HCT116 (cell line): ENCODE measurements around the gene SAMSN1. TPM values are rescaled to one million over a fixed set of nuclear protein-coding genes. Genes with fewer than 3 reads are reported as not detected.

Source experiments
- ATAC-seq: fragments of 200-7000 bp; cut with Tn5 transposase; 2 replicates; pipeline ENCODE4 v1.9.1; 2020; ENCODE audit warnings: mild to moderate bottlenecking, moderate library complexity
- BruUV-seq: library from RNA; stranded (reverse); fragments of 400-500 nt; replicated peaks from 2 replicates; lab custom pipeline; 2021; lab: Mats Ljungman, UMichigan
- CTCF ChIA-PET: fragments of 300-600 bp; sonication (Branson Sonifier 250); formaldehyde crosslinking; loops from one replicate; lab custom pipeline; 2021; ENCODE audit warnings: antibody characterized with exemption; lab: Charles Lee
- POLR2A ChIA-PET: fragments of 300-600, 350-600 bp; sonication (Branson Sonifier 250); formaldehyde crosslinking; loops from one replicate; lab custom pipeline; 2021; ENCODE audit warnings: antibody characterized with exemption; lab: Charles Lee
- RAD21 ChIA-PET, 2 experiments: fragments of 300-600 bp; sonication (Branson Sonifier 250); formaldehyde crosslinking; loops; one replicate each; lab custom pipeline; 2023; ENCODE audit warnings: low total read pairs in 2 of 2; ENCODE audit not compliant: uncharacterized antibody in 2 of 2, unreplicated experiment in 2 of 2, low non-redundant PET in 1 of 2; lab: Charles Lee
- DNase-seq: peaks from one replicate; pipeline ENCODE4 v3.0.0-alpha.2; 2010; ENCODE audit warnings: low read depth, low spot score
- H2AFZ ChIP-seq: fragments of 200-600 bp; shearing (Covaris generic), sonication (generic); 2 replicates; pipeline ENCODE4 v1.6.1; 2017; ENCODE audit warnings: low read depth, mixed run types, mixed read lengths, antibody characterized with exemption, low read length; ENCODE audit not compliant: poor library complexity, severe bottlenecking
- H3K27ac ChIP-seq: 2 replicates; pipeline ENCODE4 v1.5.1; 2012; ENCODE audit warnings: low read depth, low read length
- H3K27me3 ChIP-seq: fragments of 200-600 bp; sonication (generic); 2 replicates; pipeline ENCODE4 v1.6.1; 2016; ENCODE audit warnings: mixed run types, low read length, mixed read lengths; ENCODE audit not compliant: insufficient read depth
- H3K36me3 ChIP-seq, 2 experiments: fragments of 200-500 bp in 1 of 2; fragments of 200-600 bp in 1 of 2; sonication (Bioruptor generic) in 1 of 2; sonication (generic) in 1 of 2; 2 replicates each; pipeline versions ENCODE4 v1.5.1 to v1.6.1; 2014 to 2016; ENCODE audit warnings: low read length in 2 of 2, inconsistent platforms in 1 of 2, mixed read lengths in 1 of 2, mixed run types in 1 of 2; ENCODE audit not compliant: insufficient read depth in 2 of 2, control insufficient read depth in 1 of 2
- H3K4me1 ChIP-seq, 2 experiments: fragments of 200-600 bp in 1 of 2; sonication (generic) in 1 of 2; 2 replicates each; pipeline versions ENCODE4 v1.5.1 to v1.6.1; 2012 to 2017; ENCODE audit warnings: low read length in 2 of 2, inconsistent platforms in 1 of 2, mild to moderate bottlenecking in 1 of 2, mixed read lengths in 1 of 2, mixed run types in 1 of 2, moderate library complexity in 1 of 2; ENCODE audit not compliant: insufficient read depth in 2 of 2, control insufficient read depth in 1 of 2
- H3K4me2 ChIP-seq: fragments of 200-600 bp; sonication (generic); 2 replicates; pipeline ENCODE4 v1.6.1; 2017; ENCODE audit warnings: mixed run types, low read length, mixed read lengths
- H3K4me3 ChIP-seq, 2 experiments: fragments of 200-600 bp in 1 of 2; sonication (generic) in 1 of 2; replicated peaks in 1 of 2; 2 replicates each; pipeline ENCODE4 v1.5.1; 2011 to 2016; ENCODE audit warnings: low read length in 2 of 2, control low read depth in 1 of 2, low read depth in 1 of 2, mild to moderate bottlenecking in 1 of 2, mixed read lengths in 1 of 2, mixed run types in 1 of 2
- H3K79me2 ChIP-seq: fragments of 200-600 bp; sonication (generic); 2 replicates; pipeline ENCODE4 v1.6.1; 2017; ENCODE audit warnings: mild to moderate bottlenecking, mixed run types, low read length, moderate library complexity, mixed read lengths; ENCODE audit not compliant: insufficient read depth
- H3K9ac ChIP-seq: fragments of 200-600 bp; sonication (generic); 2 replicates; pipeline ENCODE4 v1.6.1; 2016; ENCODE audit warnings: low read length, mixed read lengths
- H3K9me2 ChIP-seq: fragments of 200-600 bp; sonication (generic), shearing (Covaris generic); 2 replicates; pipeline ENCODE4 v1.6.1; 2017; ENCODE audit warnings: mixed run types, mild to moderate bottlenecking, moderate library complexity; ENCODE audit not compliant: insufficient read depth
- H3K9me3 ChIP-seq, 2 experiments: fragments of 200-500 bp in 1 of 2; fragments of 200-600 bp in 1 of 2; sonication (Bioruptor generic) in 1 of 2; sonication (generic) in 1 of 2; 2 replicates each; pipeline ENCODE4 v1.6.1; 2014 to 2017; ENCODE audit warnings: low read length in 2 of 2, mixed read lengths in 2 of 2, inconsistent platforms in 1 of 2, low read depth in 1 of 2, mild to moderate bottlenecking in 1 of 2, mixed run types in 1 of 2, moderate library complexity in 1 of 2; ENCODE audit not compliant: control insufficient read depth in 1 of 2, insufficient read depth in 1 of 2
- H4K20me1 ChIP-seq: fragments of 200-600 bp; sonication (generic), shearing (Covaris generic); 2 replicates; pipeline ENCODE4 v1.6.1; 2017; ENCODE audit warnings: mixed run types, mild to moderate bottlenecking, moderate library complexity; ENCODE audit not compliant: insufficient read depth
- EGR1 ChIP-seq: IDR thresholded peaks from 2 replicates; pipeline ENCODE4 v1.6.1; 2012; ENCODE audit warnings: low read depth
- EZH2 ChIP-seq: fragments of 200-600 bp; sonication (generic); IDR thresholded peaks from 2 replicates; pipeline ENCODE4 v1.6.1; 2017; ENCODE audit warnings: antibody characterized with exemption, mixed run types
- JUND ChIP-seq: IDR thresholded peaks from 2 replicates; pipeline ENCODE4 v1.6.1; 2012
- RAD21 ChIP-seq: IDR thresholded peaks from 2 replicates; pipeline ENCODE4 v1.6.1; 2012; ENCODE audit warnings: low read depth, mild to moderate bottlenecking
- SIN3A ChIP-seq: IDR thresholded peaks from 2 replicates; pipeline ENCODE4 v1.6.1; 2012; ENCODE audit warnings: low read depth
- SP1 ChIP-seq: IDR thresholded peaks from 2 replicates; pipeline ENCODE4 v1.6.1; 2012; ENCODE audit warnings: low read depth
- SRF ChIP-seq: IDR thresholded peaks from 2 replicates; pipeline ENCODE4 v1.6.1; 2012; ENCODE audit warnings: low read depth
- TCF7L2 ChIP-seq: IDR thresholded peaks from 2 replicates; pipeline ENCODE4 v1.7.0; 2011; ENCODE audit warnings: borderline replicate concordance, inconsistent platforms; ENCODE audit not compliant: insufficient read depth, insufficient read length; ENCODE audit errors: extremely low read depth
- YY1 ChIP-seq: IDR thresholded peaks from 2 replicates; pipeline ENCODE4 v1.6.1; 2011; ENCODE audit warnings: low read length, low read depth, moderate library complexity, mild to moderate bottlenecking; ENCODE audit not compliant: insufficient replicate concordance; ENCODE audit errors: extremely low read depth
- ZFX ChIP-seq: fragments of 450-650 bp; IDR thresholded peaks from 2 replicates; pipeline ENCODE4 v1.6.1; 2017
- ZNF274 ChIP-seq: fragments of 200-500 bp; sonication (Bioruptor generic); IDR thresholded peaks from 2 replicates; pipeline ENCODE4 v1.6.1; 2014; ENCODE audit warnings: mild to moderate bottlenecking, low read depth, low read length, inconsistent platforms
- intact Hi-C: fragments of 100-400 bp; cut with micrococcal nuclease; formaldehyde crosslinking; loops from 2 replicates; pipeline ENCODE4 v1.10.0; 2022
- total RNA-seq: library from RNA; stranded (reverse); gene quantifications from one replicate; pipeline ENCODE4 v1.2.1, GENCODE V29; 2021; ENCODE audit not compliant: unreplicated experiment
- TF ChIP-seq, protein P1 (sequence below): IDR thresholded peaks from 2 replicates; pipeline ENCODE4 v1.6.1; 2012

Gene SAMSN1
- total RNA-seq, 1 experiment from 2014 or later = 0.57 TPM

DNA sequence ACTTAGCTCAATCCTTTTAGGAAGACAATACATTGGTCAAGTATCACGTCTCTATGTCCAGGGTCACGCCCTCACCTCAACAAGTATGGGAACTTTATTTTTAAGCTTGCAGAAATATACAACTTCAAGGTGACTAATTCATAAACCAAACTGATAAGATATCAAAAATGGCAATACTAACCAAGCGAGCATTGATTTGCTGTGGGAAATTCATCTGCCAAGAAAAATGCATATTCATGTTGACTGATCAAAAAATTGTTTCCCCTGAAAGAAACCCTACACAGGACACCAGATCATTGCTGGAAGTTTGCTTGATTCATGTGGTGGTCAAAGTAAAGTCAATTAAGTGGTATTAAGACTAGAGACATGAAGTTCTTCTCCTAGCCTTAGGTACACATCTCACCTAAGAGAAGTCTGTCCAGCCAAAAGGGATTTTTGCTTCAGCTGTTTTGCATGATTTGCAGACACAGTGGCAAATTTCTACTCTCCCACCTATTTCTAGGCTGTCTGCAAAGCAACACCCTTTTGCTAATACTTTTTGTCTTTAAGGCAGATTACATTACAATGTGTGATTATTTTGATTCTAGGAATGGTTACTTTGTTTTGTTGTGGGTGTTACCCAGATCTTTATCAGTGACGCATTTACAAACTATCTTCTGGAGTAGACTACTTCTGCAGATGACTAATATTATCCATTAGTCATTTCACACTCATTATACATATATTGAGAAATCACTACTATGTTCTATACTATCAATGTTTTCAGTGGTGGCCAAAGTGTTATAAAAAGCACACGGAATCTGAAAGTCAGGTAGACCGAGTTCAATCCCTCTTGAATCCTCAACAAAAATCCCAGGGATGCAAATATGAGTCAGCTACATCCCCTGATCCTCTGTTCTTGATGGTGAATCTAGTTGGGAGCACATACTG is 12.4 kb downstream of the SAMSN1 start (continued):
- TF ChIP-seq JUND (peak; percentile 75), SRF (no peak), EGR1 (no peak), SIN3A (no peak)
- TF ChIP-seq, protein P1, sequence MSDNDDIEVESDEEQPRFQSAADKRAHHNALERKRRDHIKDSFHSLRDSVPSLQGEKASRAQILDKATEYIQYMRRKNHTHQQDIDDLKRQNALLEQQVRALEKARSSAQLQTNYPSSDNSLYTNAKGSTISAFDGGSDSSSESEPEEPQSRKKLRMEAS = no peak

DNA sequence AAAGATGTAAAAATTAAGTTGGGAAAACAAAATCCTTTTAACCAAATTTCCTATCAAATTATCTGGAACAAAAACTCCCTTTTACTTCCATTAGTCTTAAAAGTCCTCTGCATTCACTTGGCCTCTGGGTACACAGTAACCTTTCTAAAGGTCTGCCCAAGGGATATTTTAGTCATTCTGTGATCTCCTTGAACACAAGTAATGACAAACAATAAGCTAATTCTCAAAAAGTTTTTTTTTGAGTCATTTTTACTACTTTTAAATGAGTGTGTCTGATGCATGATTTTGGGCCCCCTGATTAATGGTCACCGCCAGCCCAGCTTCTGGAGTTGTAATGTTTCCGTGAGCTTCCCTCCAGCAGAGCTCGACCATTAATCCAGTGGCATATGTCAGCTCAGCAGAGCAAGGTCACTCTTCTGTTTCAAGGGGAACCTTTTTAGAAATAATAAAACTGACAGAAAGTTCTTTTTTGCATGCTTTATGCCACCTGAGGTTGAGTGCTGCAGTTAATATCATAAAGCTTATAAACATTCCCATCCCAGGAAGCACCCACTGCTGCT is 14.3 kb downstream of the SAMSN1 start:
- Histone ChIP-seq H3K27ac (no peak overlapping the region), H3K4me2 (no peak overlapping the region), H3K9me3 (peaks cover 0 to 4% of the 10 kb centered on the region in 2 experiments; a peak in 2 of 4 replicates), H3K27me3 (no peaks in the 10 kb centered on the region), H2AFZ (no peak overlapping the region), H3K79me2 (no peaks in the 10 kb centered on the region), H3K4me3 (no peak overlapping the region), H3K36me3 (no peaks in the 10 kb centered on the region), H3K9me2 (no peaks in the 10 kb centered on the region), H3K9ac (no peak overlapping the region), H3K4me1 (peaks cover 6 to 16% of the 10 kb centered on the region in 2 experiments), H4K20me1 (no peaks in the 10 kb centered on the region)
- ChIA-PET CTCF (no interaction called here), RAD21 (no interaction called here), POLR2A (no interaction called here)
- ATAC-seq (no peak), DNase-seq (no peak)
- intact Hi-C loops = no loop called here
- TF ChIP-seq RAD21 (no peak), YY1 (no peak), EZH2 (no peak), TCF7L2 (no peak), SRF (no peak), ZFX (no peak), SP1 (no peak), ZNF274 (no peak)
- TF ChIP-seq, protein P1 = no peak
- no TSS peak for BruUV-seq
